ENCODE data around the gene ARHGAP24. TPM values are rescaled to one million over a fixed set of nuclear protein-coding genes. Genes with fewer than 3 reads are reported as not detected.

The ARHGAP24 gene
- total RNA-seq, 1 experiment from 2014 or later, result 14.2 TPM

DNA sequence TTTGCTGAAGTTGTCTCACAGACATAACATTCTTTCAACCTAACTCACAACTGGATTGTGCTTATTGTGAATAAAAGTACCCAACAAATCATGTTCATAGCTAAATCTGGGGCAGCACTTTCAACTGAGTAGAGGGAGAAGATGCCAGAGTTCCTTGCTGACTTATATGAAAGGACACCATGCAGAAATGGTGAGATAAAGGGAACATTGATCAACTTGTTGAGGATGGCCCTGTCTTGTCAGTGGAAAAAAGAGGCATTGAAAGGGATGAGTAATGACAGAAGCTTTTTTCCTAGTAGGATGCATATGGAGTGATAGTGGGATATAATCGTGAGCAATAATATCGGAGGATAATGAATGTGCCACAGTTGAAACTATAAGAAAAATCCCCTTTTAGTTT, 221.7 kb downstream of the ARHGAP24 start:
- DNase-seq (ENCODE audit: low read depth), result no peak

DNA sequence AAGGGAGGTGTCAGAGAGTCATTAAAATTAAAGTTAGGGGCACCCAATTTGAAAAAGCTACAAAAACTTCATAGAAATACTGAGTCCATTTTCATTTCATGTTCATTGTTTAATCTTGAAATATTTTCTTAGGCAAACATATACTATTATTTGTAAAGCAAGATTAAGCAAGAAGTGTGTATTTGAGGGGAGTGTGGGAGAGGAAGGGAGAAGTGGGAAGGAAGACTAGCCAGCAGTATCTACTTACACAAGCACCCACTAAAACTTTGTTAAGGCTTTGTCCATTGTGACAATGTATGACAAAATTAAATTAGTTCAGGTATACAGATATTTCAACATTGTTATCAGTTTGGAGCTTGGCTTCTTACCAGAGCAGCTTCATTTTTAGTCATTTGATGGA, 222.9 kb downstream of the ARHGAP24 start:
- DNase-seq (ENCODE audit: low read depth), result no peak

DNA sequence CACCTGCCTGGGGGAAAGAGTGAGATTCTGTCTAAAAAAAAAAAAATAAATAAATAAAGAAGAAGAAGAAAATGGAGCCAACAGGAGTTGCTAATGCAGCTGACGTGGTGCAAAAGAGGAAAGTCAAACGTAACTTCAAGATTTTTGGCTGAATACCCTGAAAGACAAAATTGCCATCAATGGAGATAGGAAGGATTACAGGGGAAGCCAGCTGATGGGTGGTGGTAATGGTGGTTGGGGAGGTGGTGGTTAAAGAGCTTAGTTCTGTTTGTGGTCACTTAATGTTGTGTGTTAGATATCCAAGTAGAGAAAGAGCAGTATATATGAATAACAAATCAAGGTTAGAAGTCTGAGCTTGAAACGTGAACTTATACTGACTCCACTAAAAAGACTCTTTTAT, 225.4 kb downstream of the ARHGAP24 start:
- DNase-seq (ENCODE audit: low read depth), result no peak

DNA sequence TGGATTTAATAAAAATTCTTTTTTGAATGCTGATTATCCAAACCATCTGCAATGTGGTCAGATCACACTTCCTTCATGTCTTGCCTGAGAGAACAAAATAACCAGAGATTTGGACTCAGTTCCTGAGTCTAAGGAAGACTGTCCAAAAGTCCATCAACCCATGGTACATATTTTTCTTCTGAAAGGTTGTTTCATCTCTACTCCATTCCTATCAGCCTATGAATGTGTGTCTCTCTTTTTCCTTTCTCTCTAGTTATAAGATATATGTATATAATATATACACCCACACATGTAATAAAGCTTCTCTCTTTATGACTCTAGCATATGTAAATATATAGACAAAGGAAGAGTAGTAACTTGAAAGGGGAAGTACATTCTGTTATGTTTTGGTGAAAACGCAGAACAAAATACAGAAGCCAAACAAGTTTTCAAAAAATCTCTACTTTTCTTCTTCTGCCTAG, 226.9 kb downstream of the ARHGAP24 start:
- DNase-seq (ENCODE audit: low read depth), result no peak

DNA sequence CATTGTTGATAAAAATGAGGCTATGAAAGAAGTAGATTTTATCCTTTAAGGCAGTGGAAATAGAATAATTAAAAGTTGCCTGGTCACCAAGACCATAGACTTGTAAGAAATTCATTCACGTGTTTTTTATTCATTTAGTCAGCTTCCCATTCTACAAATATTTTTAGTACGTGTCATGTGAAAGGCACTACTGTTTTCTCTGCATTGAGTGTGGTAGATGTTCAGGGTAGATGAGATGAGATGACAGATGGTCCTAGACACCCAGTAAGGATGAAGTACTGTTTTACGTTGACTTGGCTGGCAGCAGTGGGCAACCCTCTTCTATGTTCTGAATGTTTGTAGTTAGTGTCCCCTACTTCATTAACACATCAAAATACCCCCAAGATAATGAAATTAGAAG, 228.1 kb downstream of the ARHGAP24 start:
- peak; percentile 13 for DNase-seq (ENCODE audit: low read depth)

DNA sequence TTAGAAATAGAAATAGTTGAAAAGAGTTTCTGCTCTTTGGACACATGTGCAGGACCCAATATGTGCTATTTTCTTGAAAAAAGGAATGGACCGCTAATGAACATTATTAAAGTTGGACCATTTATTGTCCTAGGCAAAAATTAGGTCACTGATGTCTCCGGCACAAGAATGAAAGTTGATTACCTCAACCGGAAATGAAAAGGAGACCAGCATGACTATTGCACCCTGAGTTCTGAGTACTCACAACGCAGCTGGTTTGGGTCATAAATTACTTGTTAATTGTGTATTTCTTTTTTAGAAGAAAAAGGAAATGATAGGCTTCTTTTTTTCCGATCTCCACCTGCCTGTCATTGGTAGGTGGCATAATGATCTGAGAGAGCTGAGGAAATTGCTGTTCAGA, 232.7 kb downstream of the ARHGAP24 start:
- no peak for DNase-seq (ENCODE audit: low read depth)

DNA sequence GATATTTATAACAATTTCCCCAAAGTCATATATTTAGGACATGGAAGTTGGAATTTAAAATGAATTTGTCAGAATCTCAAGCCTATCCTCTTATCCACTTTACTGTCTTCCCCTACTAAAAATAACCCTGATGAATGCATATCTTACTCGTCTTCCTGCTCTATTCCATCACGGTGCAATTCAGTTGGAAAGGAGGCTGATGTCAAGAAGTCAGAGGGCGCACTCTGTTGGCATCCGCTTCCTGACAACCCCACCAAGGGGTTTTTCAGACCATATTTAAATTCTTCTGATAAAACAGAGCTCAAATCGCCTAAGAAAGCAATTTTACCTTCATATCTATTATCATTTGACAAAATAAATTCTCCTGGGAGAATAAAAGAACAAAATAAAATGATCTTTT, 233.5 kb downstream of the ARHGAP24 start:
- no peak for DNase-seq (ENCODE audit: low read depth)

DNA sequence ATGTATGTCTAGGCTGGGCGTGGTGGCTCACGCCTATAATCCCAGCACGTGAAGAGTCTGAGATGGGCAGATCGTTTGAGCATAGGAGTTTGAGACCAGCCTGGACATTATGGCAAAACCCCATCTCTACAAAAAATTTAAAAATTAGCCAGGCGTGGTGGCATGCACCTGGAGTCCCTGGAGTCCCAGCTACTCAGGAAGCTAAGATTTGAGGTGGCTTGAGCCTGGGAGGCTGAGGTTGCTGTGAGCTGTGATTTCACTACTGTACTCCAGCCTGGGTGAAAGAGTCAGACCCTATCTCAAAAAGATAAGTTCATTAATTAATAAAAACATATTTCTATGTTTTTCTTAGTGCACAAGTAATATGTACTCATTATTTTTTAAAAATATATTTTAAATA, 238.1 kb downstream of the ARHGAP24 start:
- no peak for DNase-seq (ENCODE audit: low read depth)

DNA sequence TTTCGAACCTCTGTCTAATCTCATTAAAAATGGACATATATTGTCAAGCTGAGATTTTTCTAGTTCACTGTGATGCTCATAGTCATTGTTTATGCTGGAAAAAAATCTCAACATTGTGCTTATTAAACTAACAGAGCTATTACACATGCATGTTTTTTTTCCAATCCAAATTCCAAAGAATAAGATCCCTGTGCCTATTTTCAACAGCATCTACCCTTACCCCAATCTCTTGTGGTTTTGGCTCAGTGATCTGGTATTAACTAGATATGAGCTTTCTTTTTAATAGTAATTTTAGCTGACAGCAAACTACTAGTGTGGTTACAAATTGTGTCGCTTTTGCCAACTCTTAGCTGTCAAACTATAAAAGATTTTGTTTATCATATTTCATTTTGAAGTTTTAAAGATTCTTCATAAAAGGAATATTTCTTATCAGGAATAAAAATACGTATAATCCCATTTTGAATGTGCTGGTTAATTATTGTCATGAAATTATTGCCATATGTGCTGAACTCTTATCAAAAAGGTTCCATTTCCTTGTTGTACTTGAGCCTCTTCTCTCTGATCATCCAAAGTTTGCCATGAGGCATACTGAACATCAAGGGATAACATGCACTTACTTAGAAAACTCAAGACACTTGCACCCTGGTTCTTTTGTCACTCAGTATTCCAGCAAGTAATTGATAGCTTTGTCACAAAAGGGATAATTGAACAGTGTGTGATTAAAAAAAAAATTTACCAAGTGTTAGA, 241.2 kb downstream of the ARHGAP24 start:
- DNase-seq (ENCODE audit: low read depth), result peak; percentile 47

DNA sequence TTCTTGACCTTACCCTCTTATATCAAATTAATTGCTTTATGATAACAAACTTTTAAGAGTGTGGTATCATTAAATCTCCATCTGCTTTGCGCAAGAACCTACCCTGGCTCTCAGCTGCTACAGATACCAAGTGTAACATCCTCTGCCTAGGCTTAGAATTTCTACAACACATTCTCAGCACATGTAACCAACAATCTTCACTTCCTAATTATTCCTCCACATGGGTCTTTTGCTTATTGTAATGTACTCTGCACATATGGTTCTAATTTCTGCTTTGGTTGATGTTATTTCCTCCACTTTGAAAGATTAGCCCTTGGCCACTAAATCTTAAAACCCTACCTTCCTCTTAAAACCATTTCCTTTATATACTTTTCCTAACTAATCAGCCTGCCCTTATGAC, 242.4 kb downstream of the ARHGAP24 start:
- no peak for DNase-seq (ENCODE audit: low read depth)

DNA sequence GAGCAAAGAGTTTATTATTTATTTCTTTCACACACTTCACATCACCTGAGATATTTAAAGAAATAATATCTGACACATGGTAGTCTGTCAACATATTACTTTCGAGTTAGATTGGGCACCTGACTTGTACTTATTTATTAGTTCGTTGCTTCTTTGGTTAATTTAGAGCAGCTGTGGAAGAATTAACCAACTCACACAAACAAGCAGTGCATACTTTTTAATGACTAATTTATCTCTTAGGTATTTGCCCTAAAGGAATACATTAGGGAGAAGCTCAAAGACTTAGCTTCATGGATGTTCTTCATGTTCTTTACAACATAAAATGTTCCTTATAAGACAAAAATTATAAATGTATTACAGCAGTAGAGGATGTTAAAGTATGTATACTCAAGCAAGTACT, 242.9 kb downstream of the ARHGAP24 start:
- DNase-seq (ENCODE audit: low read depth), result no peak

DNA sequence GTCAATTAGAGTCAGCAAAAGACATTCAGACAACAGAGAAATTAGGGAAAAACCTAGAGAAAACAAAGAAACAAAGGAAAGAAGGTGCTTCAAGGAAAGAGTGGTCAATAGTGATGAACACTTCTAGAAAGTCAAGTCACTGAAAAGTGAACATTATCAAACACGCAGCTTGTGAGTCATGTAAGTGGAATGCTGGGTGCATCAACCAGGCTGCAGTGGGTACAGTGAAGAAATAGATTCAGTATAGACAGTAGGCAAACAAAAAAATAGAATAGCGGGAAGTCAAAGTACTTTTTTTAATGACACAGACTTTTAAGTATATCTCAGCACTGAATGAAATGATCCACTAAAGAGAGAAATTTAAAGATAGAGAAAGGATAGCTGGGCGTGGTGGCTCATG, 245.8 kb downstream of the ARHGAP24 start:
- peak; percentile 80 for DNase-seq (ENCODE audit: low read depth)

DNA sequence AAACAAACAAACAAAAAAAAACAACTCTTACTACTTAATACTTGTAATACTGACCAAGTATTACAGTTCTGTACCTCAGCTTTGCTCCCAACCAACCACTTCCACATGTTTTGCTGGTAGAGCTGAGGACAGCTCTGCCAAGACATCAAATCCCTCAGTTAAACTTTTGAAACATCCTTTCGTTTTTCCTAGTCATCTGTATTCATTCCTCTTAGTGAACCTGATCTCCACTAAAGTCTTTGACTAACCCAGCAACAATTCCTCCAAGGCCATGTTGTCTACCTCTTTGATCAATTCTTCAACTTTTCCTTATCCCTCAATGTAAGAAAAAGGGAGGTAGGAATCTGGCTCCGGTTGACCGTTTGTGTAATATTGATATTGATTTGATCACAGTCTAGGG, 247.5 kb downstream of the ARHGAP24 start:
- no peak for DNase-seq (ENCODE audit: low read depth)

DNA sequence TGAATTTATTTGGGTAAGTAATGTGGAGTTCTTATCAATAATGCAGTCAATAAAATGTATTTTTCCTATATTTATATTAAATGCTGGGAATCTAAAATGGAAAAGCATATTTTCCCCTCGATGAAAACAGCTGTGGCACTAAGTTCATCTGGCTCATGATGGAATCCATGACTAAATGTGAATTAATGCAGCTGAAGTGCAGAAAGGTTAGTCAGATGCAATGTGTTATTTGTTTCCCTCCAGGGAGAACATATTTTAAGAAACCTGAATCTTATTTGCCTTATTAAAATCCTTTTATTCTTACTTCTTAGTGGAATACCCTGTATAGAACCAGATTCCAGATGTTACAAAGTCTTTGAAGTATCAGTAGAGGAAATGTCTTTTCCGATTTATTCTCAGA, 247.9 kb downstream of the ARHGAP24 start:
- DNase-seq (ENCODE audit: low read depth), result no peak

DNA sequence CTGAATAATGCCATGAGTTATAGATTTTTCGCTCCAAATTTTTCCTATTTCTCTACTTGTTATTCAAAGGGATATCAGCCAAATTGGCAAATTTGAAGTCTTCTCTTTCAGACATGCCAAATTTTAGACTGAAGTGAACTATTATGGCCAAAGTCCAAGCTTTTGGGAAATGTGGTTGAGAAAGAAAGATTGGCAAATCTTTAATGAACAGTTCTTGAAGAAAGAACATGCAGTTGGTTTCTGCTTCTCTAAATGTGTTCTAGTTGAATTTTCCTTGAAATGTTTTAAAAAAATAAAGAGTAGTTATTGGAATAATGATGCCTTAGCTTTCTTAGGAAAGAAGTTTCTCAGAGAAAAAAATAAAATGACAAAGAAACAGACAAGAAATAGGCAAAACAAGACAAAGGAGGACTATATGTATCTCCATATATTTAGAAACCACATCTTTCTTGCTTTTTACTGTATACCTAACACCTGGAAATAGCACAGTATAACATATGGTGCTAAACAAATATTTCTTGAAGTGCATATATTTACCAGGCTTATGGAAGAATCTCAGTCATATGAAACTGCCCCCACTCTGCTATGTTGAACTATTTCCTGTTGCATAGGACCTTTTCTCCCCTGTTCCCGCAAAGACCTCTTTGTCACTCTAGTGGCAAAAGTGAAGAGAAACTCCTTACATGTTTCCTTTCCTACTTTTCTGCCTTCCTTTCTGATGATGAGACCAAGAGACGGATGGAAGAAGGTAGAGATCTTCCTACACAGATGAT, 250.0 kb downstream of the ARHGAP24 start:
- no peak for DNase-seq (ENCODE audit: low read depth)

DNA sequence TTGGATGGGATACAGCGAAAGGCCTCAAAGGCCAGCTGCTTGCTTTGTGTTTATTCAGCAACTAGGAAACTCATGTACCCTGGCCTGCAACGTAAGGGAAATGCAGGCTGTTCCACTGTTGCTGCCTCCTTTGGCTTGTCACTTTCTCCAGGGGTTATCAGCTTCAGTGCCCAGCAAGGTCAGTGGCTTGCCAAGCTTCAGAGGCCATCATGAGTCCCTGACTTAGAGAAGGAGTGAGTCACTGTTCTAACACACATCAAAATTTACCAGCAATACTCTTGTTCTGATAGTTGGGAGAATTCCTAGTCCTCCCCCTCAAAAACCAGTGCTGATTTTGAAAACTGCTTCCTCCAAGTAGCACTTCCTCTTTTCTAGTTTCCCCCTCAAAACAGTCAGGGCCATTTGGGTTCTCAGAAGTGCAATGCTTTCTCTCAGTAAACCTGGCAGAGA, 250.8 kb downstream of the ARHGAP24 start:
- peak; percentile 45 for DNase-seq (ENCODE audit: low read depth)

DNA sequence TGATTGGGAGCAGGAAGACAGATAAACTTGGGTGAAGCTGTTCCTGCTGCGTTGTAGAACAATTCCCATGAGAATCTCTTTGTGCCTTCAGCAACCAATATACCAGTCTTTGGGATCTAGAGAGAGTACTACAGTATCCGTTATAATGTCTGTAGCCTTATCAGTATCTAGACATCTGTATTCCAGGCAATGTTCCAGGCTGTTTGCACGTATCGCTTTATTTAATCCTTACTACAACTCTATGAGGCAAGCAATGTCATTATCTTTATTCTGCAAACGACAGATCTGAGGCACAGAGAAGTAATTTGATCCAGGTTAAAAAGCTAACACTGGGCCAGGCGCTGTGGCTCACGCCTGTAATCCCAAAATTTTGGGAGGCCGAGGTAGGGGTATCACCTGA, 251.6 kb downstream of the ARHGAP24 start:
- DNase-seq (ENCODE audit: low read depth), result no peak

DNA sequence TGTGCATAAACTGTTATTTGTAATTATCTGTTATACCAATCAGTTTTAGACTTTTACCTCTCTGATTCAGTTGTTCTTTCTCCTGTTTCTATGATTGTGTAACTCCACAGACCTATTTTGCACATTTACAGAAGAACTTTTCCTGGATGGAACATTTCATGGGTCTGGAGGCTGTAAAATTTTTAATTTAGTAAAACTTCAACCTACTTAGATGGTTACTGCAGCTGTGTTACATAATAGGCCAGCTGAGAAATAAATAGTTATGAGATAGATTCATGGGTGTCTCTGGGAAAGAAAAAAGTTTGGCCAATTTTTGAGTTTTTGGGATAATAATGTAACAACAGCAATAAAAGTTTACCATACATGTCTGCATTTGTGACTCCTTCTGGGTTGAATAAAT, 253.5 kb downstream of the ARHGAP24 start:
- DNase-seq (ENCODE audit: low read depth), result no peak

DNA sequence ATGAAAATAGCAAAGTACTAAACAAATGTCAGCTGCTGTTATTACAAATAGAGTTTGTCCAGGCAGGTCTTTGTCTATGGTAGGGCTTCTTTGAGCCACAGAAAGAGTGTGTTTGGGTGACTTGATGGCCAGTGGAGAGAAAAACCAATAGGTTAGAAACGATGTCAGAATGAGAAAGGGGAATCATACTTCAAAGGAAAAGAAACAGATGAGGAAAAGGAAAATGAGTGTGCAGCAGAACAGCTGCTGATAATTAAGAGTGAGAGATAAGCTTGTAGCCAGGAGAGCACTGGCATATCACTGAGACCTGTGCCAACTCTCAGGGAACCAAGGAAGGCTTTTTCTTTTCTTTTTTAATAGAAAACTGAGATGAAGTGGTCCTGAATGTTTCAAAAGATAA, 257.2 kb downstream of the ARHGAP24 start:
- DNase-seq (ENCODE audit: low read depth), result no peak

DNA sequence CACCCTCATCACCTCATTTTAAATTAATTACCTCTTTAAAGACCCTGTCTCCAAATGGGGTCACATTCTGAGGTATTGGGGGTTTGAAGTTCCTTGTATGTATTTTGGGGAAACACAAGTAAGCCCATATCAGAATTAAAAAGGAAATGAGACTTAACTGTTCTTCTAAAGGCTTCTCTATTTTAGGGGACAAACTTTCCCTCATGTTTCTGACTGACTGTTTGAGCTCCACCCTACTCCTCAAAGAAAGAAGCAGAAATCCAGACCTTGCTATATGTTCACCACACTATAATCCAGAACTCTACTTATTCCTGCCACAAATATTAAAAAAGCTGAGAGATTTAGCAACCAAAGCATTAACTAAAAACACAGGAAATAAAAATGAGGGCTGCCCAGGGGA, 258.8 kb downstream of the ARHGAP24 start:
- no peak for DNase-seq (ENCODE audit: low read depth)

DNA sequence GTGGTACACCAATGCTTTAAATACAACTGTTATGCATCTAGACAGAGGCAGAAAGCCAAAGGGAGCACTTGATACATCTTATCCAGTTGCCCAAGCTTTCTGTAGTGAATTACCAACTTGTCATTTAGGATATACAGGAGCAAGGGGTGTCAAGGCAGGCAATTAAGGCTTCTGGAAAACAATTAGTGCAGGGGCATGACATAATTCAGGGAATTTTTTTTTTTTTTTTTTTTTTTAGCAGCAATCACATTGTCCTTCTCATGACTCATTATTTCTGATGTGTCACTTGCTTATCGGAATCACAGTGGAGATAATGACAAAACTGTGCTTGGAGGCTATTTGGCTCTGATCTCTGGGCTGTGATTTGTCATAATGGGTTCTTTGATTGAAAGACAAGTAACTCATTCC, 259.5 kb downstream of the ARHGAP24 start:
- peak; percentile 80 for DNase-seq (ENCODE audit: low read depth)

DNA sequence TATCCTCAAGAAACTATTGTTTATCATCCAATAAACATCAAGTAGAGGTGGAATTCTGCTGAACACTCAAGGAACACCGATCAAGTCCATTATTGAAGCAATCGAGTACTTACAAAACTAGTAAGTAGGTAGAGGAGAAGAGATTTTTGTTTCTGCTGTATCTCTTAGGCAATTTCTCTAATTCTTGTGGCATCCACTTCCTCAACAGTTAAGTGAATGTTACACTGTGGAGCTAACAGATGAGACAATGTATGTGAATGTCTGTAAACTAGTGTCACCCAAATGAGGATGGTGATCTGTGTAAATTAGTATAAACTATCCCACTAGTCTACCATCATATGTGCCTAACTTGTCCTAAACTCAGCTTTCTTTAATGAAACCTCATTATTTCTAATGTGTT, 261.6 kb downstream of the ARHGAP24 start:
- DNase-seq (ENCODE audit: low read depth), result no peak

DNA sequence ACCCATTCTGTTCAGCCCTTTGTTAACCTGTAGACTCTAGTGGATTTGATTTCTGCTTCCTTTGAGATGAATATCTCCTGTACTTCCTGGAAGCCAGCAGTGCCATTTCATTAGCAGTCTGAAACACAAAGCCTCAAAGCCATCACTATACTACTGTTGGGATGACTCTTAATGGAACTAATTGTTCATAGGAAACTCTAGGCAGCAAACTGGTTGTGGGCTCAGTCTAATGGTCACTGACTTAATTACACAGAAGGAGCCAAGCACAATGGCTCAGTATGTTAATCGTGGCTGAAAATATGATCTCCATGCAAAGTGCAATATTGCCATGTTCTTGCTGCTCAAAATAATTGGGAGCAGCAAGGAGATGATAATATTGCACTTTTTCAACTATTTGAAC, 262.3 kb downstream of the ARHGAP24 start:
- no peak for DNase-seq (ENCODE audit: low read depth)
